HG02571 (cell line): ENCODE data around the gene SH3RF1.

Experiments used
- ATAC-seq: cut with Tn5 transposase; IDR thresholded peaks from one replicate; pipeline ENCODE4 v1.9.1; 2021; ENCODE audit warnings: mild to moderate bottlenecking, moderate library complexity; ENCODE audit not compliant: unreplicated experiment

The SH3RF1 gene

DNA sequence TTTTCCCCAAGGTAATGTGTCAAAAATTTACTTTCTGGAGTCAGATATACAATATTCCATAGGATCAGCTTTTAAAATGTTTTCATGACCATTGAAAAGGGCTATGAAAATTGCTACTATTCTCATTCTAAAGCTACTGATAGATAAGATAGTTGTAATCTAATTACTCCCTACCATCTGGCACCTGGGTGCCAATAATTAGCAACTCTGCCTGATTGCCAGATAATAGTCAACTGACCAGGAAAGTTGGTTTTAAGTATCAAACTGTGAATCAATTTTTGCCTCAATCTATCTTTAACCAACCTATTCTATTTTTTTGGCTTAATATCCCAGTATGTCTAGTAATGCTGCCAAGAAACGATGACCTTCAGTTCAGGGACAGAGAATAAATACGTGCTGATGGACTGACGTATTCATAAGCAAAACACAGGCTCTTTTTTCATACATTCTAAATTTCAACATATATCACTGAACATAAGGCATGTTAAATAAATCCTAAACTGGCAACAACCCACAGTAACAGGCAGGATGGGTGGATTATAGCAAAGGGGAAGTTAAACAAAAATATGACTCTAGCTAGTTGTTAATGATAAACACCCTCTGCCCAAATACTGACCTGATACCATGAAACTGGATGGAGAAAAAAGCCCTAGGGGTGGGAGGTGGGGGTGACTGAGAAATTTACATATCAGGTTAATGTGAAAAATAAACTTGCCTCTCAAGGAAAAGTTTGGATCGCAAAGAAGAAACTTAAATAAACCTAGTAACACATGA lies 18.2 kb downstream of the SH3RF1 start:
- ATAC-seq: no peak

DNA sequence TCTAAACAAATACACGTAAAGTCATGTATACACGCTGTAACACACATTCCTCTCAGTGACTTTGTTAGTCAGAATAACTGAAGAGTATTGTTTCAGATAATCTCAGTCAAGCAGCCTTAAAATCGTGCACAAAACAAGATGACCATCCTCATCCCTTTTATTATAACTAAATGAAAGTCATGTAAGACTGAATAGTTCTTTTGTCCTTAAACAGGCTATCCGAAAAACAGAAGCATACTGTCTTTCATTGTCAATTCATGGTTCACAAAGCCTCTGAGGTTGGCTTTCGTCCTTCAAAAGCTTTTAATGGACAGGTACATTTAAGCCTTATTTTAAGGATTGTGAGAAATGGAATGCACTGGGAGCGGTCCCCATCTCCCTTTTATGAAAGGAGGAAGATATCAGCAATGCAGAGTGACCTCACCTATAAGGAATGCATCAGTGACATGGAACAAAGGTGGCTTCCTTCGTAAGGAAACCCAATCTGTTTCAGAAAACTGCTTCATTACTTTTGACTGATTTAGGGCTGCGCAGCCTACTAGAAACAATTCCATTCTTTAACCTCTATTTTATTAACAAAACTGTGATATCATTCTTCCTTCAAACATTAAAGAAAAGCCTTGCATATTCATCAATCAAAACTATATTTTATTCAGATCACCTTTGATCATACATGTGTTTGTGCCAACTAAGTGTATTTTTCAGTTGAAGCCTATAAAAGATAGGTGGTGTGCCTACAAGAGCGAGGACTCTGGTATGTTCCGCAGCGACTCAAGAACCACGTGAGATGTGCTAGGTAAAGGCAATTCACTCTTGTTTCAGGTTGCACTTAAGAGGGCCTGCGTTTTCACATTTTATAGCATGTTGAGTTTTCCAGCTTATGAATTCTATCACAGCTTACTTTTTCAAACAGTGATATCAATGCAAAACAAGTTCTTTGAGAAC lies 19.2 kb downstream of the SH3RF1 start:
- no peak for ATAC-seq

DNA sequence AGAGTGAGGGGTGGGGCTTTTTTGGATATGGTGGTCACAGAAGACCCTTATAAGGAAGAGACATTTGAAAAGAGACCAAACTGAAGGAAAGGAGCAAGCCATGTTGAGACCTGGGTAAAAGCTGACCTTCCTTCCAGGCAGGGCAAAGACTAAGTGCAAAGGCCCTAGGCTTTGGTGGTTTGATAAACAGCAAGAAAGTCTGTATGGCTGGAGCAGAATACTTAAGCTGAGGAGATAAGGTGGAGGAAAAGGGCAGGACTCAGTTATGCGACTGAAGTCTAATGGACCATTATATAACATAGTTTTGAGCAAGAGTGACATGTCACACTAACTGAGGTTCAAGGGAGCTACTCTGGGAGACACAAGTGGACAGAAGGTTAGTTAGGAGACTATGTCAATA lies 20.0 kb downstream of the SH3RF1 start:
- ATAC-seq: no peak

DNA sequence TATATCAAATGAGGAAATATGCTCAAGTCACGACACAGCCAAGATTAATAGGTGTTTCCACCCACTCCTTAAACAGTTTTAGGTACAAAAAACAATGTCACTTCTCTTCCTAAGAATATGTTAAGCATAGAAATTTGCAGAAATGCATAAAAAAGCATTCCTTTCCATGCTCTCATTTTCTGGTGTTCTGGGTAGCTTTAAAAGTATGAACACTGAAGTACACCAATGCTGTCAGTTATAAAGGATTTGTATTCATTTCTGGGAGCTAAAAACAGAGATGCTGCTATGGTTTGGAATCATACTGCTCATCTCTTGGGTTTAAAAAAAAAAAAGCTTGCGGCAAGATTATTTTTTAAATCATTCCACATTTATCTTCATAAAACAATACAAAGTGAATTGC lies 20.8 kb downstream of the SH3RF1 start:
- no peak for ATAC-seq

DNA sequence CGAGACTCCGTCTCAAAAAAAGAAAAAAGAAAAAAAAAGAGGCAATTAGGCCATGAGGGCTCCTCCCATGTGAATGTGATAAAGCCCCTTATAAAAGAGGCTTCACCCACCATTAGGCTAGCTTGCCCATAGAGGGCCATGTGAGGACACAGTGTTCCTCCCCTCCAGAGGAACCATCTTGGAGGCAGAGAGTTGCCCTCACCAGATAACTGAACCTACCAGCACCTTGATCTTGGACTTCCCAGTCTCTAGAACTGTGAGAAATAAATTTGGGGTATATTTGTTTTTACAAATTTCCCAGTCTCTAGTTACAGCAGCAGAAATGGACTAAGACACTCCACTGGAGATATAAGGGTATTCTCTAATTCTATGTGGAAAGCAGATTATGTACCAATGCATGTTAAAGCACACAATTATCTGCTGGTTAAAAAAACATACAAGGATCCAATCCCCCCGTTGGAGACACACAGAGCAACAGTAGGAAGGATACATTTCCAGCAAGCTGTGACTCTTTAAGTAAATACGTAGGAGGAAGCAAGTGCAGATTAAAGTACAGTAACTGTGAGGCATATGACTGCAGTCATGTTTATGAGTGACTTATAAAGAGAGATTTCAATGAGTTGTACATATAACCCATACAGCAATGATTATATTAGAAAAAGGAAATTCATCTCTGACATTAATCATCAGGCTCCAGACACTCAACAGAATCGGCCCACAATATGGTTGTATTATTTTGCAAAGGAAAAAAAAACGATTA lies 21.4 kb downstream of the SH3RF1 start:
- ATAC-seq: no peak

DNA sequence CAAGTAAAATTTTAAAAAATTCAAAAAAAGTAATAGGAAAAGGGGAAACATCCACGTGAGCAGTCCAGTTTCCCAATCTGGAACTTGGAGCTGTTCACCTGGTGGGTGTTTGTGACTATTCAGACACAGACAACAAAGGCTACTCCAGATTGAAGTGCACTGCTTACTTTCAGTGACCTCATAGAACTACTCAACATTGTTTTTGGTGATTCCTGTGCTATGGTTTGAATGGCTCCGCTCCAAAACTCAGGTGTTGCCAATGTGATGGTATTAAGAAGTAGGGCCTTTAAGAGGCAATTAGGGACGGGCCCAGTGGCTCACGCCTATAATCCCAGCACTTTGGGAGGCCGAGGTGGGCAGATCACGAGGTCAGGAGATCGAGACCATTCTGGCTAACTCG lies 22.1 kb downstream of the SH3RF1 start:
- ATAC-seq: no peak

DNA sequence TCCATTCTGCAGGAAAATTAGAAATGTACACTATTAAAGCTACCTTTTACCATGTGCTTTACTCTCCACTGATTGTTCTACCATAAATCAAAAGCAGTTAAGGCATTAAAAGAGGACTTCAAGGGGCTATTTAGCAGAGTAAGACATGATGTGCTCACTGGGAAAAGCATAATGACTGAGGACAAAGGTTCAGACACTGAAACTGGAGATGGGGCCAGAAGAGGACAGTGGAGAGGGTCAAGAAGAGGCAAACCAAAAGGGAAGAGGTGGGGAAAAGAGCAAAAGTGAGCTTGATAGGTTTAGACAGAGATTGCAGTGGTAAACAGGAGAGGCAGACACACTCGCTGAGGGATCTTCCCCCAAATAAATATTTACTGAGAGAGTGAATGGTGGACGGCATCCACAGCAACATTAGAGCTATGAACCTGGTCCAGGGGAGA lies 23.8 kb downstream of the SH3RF1 start:
- no peak for ATAC-seq

DNA sequence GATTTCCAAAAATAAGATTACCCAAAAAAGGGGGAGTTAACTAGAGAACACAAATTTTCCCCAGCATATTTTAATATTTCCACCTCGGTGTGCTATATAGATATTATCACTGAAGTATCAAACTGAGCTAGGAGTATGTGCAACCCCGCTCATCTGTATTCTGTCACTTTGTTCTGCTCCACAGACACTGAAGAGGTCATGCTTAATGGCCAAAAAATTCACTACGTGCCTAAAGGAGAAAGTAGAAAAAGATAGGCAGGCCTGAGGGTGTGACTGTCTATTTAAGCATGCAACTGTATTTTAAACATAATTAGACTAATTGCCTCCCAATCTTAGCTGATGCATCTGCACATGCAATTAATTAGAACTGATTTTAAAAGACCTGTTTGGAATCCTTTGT lies 24.5 kb downstream of the SH3RF1 start:
- no peak for ATAC-seq

DNA sequence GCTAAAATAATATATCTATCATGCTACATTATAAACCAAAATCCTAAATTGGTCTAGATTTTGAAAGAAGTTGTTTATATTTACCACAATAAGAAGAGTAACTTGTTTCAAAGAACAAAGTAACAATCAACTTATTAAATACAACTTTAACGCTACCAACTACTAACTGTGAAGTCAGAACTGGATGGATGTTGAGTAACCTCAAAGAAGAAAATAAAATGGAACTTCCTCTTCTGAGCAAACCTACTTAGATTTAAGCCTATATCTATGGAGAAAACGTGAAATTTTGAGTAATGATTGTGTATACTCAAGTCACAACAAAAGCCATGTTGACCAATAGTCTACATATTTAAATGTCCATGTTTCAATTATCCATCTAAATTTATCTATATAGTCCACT lies 25.7 kb downstream of the SH3RF1 start:
- ATAC-seq: no peak

DNA sequence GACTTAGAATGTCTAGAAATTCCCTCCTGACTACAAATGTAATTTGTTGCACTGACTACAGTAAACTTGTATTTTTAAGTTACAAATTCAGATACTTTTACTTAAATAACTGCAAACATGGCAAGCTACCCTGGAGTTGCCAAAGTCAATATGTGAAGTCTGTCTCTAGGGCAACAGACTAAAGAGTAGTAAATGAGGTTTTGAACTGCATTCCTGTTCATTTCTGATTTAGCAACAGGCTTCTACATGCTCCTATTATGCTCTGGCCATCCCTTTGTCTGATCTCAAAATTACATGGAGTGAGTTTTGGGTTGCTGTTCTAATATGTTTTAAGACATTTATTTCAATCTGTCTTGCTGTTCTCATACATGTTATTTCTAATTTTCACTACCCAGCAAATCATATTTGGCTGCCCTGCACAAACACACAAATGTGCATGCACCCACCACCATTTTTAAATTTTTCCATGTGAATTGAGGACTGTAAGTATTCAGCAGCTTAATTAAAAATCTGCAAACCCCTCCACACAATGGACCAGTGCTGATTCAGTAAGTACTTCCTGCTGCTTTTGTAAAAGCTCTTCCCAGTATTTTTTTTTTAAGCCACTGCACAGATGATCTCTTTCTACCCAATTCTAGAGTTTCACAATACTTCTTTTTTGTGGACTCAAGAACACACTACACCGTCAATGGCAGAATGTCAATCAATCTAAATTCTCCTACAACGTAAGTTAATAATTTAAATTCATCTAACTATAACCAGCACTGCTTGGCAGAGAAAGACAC lies 26.7 kb downstream of the SH3RF1 start:
- no peak for ATAC-seq

DNA sequence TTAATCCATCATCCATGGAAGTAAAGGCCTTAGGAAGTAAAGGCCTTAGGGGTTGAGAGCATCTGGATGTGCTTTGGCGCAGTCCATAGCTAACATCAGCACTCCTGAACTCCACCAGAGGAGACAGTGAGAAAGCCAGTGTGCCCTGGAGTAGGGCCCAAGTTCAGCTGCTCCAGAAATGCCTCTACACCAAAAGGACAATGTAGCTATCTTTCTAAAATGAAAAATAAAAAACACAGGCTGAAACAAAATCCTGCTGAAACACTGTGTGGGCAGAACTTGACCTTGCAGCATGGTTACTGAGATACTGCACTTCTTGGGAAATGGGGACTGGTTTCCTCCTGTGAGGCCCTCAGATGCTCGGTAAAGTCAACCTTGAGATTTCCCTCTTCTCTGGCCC lies 29.3 kb downstream of the SH3RF1 start:
- no peak for ATAC-seq

DNA sequence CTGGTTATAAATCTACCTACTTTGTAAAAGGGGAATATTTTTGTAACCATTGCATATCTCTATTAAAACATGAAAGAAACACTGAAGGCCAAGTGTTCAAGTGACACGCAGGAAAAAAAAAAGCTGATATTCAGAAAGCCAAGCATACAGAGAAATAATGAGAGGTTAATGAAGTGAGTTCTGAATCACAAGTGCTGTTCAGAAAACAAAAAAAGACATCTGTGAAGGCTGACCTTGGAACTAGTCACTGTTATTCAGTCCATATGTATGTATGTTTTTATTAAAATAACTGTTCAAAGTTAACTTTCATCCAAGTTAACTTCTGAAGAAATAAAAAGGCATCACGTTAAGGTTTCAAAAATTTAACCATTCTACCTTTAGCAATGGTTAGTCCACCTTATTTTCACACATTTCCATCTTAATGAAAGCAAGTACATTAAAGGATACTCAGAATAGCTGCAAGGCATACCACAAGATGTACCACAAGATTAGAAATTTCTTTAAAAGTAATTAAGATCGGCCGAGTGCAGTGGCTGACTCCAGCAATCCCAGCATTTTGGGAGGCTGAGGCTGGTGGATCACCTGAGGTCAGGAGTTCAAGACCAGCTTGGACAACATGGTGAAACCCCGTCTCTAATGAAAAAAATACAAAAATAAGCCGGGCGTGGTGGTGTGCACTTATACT lies 31.4 kb downstream of the SH3RF1 start:
- no peak for ATAC-seq

DNA sequence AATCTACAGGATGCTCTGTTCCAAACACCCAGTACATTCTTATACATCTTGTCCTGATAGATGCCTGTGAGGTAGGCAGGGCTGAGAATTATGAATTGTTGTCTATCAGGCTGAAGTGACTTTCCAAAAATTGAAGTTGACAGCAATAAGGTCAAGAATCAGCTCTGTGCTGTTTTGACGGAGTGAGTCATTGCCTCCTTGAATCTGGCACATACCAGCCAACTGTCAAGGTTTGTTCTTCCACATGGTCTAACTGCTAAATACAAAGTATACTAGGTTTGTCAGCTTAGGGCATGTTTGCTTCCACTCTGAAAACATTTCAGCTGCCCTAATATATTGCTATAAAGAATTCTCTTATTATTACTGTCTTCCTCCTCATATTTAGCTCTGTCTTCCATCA lies 32.3 kb downstream of the SH3RF1 start:
- no peak for ATAC-seq

DNA sequence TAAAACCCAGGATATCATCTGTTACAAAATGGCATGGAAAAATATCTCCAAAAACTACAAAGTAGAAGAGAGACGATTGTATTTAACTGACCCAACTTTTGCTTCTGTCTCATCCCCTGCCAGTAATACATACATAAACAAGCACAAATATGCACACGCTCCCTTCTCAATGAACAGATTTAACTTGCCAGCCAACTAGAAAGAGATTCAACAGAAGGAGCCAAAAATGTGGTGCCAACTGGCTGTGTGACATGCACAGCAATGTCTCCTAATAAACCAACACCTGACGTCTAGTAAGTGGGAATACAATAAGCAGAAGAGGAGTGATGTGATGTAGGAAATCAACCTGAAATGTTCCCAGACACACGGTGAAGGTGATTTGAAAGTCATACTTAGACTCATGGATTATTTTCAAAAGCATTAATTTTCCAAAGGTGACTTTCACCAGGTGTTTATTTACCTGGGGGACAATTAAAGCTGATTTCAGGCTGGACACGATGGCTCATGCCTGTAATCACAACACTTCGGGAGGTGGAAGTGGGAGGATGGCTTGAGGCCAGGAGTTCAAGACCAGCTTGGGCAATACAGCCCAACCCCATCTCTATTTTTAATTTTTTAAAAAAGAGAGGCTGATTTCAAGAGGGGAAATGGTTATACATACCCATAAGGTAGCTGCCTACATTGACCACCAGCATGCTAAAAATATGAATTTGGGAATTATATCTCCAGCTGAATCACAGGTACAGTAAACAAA lies 33.7 kb downstream of the SH3RF1 start:
- no peak for ATAC-seq

DNA sequence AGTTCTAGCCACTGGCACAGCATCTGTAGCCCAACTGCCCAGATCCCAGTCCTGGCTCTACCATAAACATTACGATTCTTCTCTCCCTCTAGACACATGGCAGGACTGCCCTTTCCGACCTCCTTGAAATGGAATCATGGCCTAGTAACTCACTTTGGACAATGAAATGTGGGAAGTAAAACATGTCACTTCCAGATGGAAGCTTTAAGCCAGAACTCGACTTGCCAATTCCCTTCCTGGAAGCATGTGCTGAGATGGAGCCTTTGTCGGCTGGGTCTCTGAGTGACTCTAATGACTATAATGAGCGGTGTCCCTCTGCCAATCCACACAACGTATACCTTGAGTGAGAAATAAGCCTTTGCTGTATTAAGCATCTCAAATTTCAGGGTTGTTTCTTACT lies 34.7 kb downstream of the SH3RF1 start:
- ATAC-seq: no peak

DNA sequence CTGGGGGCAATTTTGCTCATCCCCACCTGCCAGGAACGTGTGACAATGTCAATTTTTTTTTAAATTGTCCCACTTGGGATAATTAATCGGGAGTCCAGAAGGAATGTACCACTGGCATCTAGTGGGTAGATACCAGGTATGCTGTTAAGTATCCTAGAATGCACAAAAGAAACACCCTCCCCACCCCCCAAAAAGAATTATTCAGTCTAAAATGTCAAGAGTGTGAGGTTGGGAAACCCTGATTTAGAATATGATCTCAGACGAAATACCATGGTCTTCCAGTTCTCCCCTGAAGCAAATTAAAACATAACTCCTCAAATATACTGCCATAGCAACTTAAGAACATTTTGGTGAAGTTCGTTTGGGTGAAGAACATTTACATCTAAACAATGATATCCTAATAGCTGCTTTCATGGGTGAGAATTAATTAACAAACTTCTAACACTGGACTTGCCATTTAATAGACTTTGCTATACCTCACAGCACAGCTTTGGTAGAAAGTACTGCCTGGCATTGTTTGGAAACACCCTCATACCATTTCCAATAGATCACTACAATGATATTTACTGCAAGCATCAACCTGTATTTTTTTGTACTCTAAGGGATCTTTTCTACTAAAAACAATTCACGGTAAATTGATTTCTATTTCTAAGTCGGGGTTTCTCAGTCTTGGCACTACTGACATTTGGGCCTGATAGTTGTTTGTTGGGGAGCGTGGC lies 36.5 kb downstream of the SH3RF1 start:
- no peak for ATAC-seq

DNA sequence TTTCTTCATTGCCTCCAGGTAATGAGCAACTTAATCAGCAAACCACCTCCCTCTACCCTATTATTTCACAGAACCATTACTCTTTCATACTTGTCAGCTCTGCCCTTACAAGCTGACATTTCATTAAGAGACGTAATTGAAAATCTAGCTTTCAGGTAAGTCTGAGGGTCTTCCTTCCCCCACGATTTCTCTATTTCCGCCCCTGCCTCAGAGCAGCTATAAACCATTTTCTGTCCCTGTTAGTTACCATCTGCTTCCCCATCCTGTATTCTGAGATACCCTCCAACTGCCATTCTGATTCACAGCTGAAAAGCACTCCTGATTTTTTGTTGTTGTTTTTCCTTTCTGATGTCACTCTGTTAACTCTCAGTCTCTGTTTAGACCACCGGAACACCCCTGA lies 37.1 kb downstream of the SH3RF1 start:
- no peak for ATAC-seq

DNA sequence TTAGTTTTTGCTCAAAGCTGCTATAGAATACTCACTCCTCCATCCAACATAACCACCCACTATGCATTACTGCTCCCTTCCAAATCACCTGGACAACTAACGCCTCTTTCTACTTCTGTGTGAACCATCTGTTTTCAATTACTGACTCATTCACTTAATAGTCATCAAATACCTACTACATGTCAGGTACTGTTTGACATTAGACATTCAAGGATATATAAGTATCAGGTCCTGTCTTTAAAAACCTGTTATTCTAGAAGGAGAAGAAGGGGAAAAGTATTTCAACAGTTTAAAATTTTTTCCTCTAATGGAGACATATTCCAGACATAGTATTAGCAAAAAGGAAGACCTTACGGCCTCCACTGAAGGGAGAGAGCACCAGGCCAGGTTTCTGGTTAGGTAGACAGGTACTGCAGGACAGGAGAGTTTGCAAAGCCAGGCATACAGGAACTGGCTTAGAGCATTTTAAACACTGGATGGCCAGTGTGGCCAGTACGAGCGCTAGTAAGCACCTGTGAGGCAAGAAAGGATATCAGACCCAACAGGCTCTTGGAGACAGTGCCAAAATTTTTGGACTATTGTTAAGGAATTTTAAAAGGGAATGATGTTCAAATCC lies 39.0 kb downstream of the SH3RF1 start:
- no peak for ATAC-seq
